Coronary artery (tissue), 2 donors: ENCODE data around the gene STX3.

Experiments
- DNase-seq: peaks from one replicate; pipeline ENCODE4 v3.0.0-alpha.2; 2017; ENCODE audit warnings: low spot score
- H3K27ac ChIP-seq, 2 donors: fragments of 200-600 bp; sonication (generic); one replicate each; pipeline ENCODE4 v1.5.1; 2016 to 2019
- H3K4me3 ChIP-seq: fragments of 200-600 bp; sonication (generic); 2 replicates; pipeline ENCODE4 v1.5.1; 2016; ENCODE audit warnings: mild to moderate bottlenecking, moderate library complexity
- CTCF ChIP-seq: fragments of 200-600 bp; sonication (generic); IDR thresholded peaks from one replicate; pipeline ENCODE4 v1.5.1; 2019; ENCODE audit warnings: antibody characterized with exemption

STX3 gene

GRCh38 chr11:59785818-59786217 lies 30.6 kb downstream of the STX3 start:
- no peak for DNase-seq
- Histone ChIP-seq H3K4me3 (no peak overlapping the region), H3K27ac (no peak overlapping the region)
- TF ChIP-seq CTCF, result no peak

GRCh38 chr11:59787255-59787588 lies 32.0 kb downstream of the STX3 start:
- Histone ChIP-seq H3K27ac (peak overlapping the region in 1 of 2 donors; percentile 58), H3K4me3 (peak overlapping the region; percentile 25)
- no peak for TF ChIP-seq CTCF

DNA sequence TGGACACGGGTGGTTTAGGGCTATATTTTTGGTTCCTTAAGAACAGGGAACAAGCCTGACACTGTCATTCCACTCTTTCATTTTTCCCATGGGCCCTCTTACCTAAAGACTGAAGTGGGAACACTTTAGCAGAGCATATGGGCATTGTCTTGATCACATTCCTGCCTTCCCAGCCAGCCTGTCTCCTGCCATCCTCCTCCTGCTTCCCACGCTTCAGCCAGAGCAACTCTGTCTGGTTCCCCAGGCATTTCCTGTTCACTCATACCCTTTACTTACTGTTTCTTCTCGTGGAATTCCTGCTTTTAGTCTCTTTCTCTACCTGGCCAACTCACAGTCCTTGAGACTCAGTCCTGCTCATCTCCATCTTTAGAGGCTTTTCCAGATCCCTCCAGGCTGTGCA lies 32.6 kb downstream of the STX3 start:
- H3K4me3 ChIP-seq, result no peak overlapping the region
- no peak for DNase-seq
- no peak for TF ChIP-seq CTCF
- no peak overlapping the region for H3K27ac ChIP-seq

More at GRCh38 chr11:59787255-59787588, 32.0 kb downstream of the STX3 start:
- DNase-seq, result no peak

DNA sequence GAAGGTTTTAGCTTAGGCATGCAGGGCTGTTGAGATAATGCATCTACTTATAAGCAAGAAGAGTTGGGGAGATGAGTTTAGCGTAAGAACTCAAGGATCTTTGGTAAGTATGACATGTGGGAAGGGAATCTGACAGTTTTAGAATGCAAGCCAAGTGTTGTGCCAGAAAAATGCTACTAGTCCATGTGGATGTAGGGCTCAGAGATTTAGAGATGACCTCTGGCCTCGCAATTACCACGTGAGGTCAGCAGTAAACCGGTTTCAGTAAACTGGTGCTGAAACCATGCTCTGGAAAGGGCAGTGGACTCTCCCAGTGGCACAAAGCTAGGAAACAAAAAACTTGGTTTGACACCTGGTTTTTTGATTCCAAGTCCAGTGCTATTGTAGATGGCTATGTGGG lies 36.5 kb downstream of the STX3 start:
- H3K27ac ChIP-seq, result no peak overlapping the region
- DNase-seq, result no peak
- TF ChIP-seq CTCF, result no peak
- no peak overlapping the region for H3K4me3 ChIP-seq

DNA sequence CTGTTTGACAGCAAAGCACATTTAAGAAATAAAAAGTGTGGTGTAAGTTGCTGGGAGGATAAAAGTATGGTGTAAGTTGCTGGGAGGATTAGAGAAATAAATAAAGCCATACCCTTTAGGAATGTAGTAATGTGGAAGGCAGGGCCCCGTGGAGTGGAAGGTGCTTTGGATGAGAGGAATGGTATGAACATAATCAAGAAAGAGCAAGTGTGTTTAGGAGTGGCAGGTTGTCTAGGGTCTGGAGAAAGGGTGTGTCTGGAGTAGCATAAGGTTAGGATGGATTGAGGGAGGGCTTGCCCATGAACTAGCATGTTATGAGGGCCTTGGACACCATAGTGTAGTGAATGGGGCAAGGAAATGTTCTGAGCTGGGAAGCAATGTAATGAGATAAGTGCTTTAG lies 37.3 kb downstream of the STX3 start:
- TF ChIP-seq CTCF, result no peak
- Histone ChIP-seq H3K4me3 (no peak overlapping the region), H3K27ac (no peak overlapping the region)
- DNase-seq, result no peak

DNA sequence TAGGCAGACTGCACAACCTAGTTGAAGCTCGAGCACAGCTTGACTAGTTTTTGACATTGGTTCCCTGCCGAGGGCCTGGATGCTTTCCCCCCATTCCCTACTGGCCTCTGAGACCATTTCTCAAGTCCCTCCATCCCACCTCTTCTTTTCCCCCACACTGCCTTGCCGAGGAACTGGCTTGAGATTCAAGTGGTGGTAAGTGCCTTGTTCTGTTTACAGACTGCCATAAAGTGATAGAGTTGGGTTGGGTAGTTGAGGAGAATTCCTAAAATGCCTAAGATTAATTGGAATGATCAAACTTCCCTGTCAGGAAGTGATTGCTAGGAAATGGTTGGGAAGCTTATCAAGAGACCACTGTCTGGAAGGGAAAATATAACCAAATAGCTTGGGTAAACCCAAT lies 39.2 kb downstream of the STX3 start:
- H3K4me3 ChIP-seq, result no peak overlapping the region
- H3K27ac ChIP-seq, result no peak overlapping the region
- no peak for DNase-seq
- no peak for TF ChIP-seq CTCF

GRCh38 chr11:59800390-59801025 lies 45.3 kb downstream of the STX3 start:
- no peak for TF ChIP-seq CTCF
- no peak overlapping the region for H3K27ac ChIP-seq
- DNase-seq, result no peak
- H3K4me3 ChIP-seq, result no peak overlapping the region
